SKM-1 (cell line): ENCODE data around the gene SNED1.

ENCODE experiments used
- DNase-seq: peaks from one replicate; lab custom pipeline; 2025; ENCODE audit not compliant: unreplicated experiment; lab: John Stamatoyannopoulos, UW

SNED1 gene

GRCh38 chr2:241123816-241124536, 125.6 kb downstream of the SNED1 start:
- DNase-seq: no peak

- no peak for DNase-seq
Observed at GRCh38 chr2:241125626-241126025, 127.2 kb downstream of the SNED1 start.

- DNase-seq: no peak
Observed at GRCh38 chr2:241126201-241126611, 127.8 kb downstream of the SNED1 start.

GRCh38 chr2:241126771-241127202, 128.4 kb downstream of the SNED1 start:
- no peak for DNase-seq

- DNase-seq: no peak
Observed at GRCh38 chr2:241128266-241128665, 129.8 kb downstream of the SNED1 start.

GRCh38 chr2:241129086-241129871, 130.9 kb downstream of the SNED1 start:
- no peak for DNase-seq

GRCh38 chr2:241130316-241130715, 131.9 kb downstream of the SNED1 start:
- no peak for DNase-seq

GRCh38 chr2:241131531-241131930, 133.1 kb downstream of the SNED1 start:
- DNase-seq: no peak

- DNase-seq: no peak
Observed at GRCh38 chr2:241132538-241133435, 134.4 kb downstream of the SNED1 start.

GRCh38 chr2:241133436-241133820, 135.0 kb downstream of the SNED1 start:
- no peak for DNase-seq

GRCh38 chr2:241134711-241135110, 136.3 kb downstream of the SNED1 start:
- DNase-seq: no peak

GRCh38 chr2:241135737-241136136, 137.3 kb downstream of the SNED1 start:
- no peak for DNase-seq

GRCh38 chr2:241136191-241136590, 137.8 kb downstream of the SNED1 start:
- DNase-seq: no peak

- no peak for DNase-seq
Observed at GRCh38 chr2:241136661-241137260, 138.3 kb downstream of the SNED1 start.

- DNase-seq: no peak
Observed at GRCh38 chr2:241137276-241138190, 139.1 kb downstream of the SNED1 start.

- DNase-seq: no peak
Observed at GRCh38 chr2:241138471-241138870, 140.1 kb downstream of the SNED1 start.

- DNase-seq: no peak
Observed at GRCh38 chr2:241139531-241140444, 141.4 kb downstream of the SNED1 start.

- no peak for DNase-seq
Observed at GRCh38 chr2:241140445-241140840, 142.0 kb downstream of the SNED1 start.

- no peak for DNase-seq
Observed at GRCh38 chr2:241141214-241141770, 142.9 kb downstream of the SNED1 start.
